Inferior parietal cortex (tissue), 1 donor: ENCODE measurements around the gene SYDE1.

Source experiments
- DNase-seq: peaks from one replicate; pipeline ENCODE4 v3.0.0-alpha.2; 2016; ENCODE audit errors: extremely low spot score

The SYDE1 gene

GRCh38 chr19:15108145-15108844 is 1.1 kb downstream of the SYDE1 start:
- DNase-seq, result no peak

GRCh38 chr19:15108845-15109767 is 1.9 kb downstream of the SYDE1 start:
- DNase-seq, result no peak

- DNase-seq, result no peak
Measured at GRCh38 chr19:15109768-15110417, 2.7 kb downstream of the SYDE1 start.

- no peak for DNase-seq
Measured at GRCh38 chr19:15110418-15110815, 3.2 kb downstream of the SYDE1 start.

GRCh38 chr19:15111758-15112157 is 4.6 kb downstream of the SYDE1 start:
- no peak for DNase-seq

GRCh38 chr19:15112385-15112784 is 5.2 kb downstream of the SYDE1 start:
- no peak for DNase-seq

GRCh38 chr19:15113245-15114152 is 6.3 kb downstream of the SYDE1 start:
- DNase-seq, result no peak

- no peak for DNase-seq
Measured at GRCh38 chr19:15114153-15114540, 6.9 kb downstream of the SYDE1 start.

GRCh38 chr19:15115080-15115479 is 7.9 kb downstream of the SYDE1 start:
- no peak for DNase-seq

GRCh38 chr19:15115762-15116615 is 8.8 kb downstream of the SYDE1 start:
- no peak for DNase-seq

- DNase-seq, result no peak
Measured at GRCh38 chr19:15116856-15117255, 9.7 kb downstream of the SYDE1 start.

- DNase-seq, result no peak
Measured at GRCh38 chr19:15118248-15118647, 11.0 kb downstream of the SYDE1 start.

- DNase-seq, result no peak
Measured at GRCh38 chr19:15118789-15119494, 11.7 kb downstream of the SYDE1 start.

GRCh38 chr19:15120135-15121026 is 13.2 kb downstream of the SYDE1 start:
- no peak for DNase-seq

GRCh38 chr19:15122331-15123030 is 15.3 kb downstream of the SYDE1 start:
- DNase-seq, result no peak

GRCh38 chr19:15123031-15123890 is 16.1 kb downstream of the SYDE1 start:
- no peak for DNase-seq

GRCh38 chr19:15123900-15124299 is 16.7 kb downstream of the SYDE1 start:
- peak; percentile 53 for DNase-seq
